Dermis microvascular lymphatic vessel endothelial cell (primary cell): Measurements from ENCODE around the gene LAMB4. TPM values are rescaled to one million over a fixed set of nuclear protein-coding genes. Genes with fewer than 3 reads are reported as not detected.

ENCODE experiments used
- DNase-seq, 2 donors: peaks; one replicate each; pipeline versions ENCODE4 v3.0.0 to v3.0.0-alpha.2; 2010; ENCODE audit warnings: low read depth in 2 of 2
- total RNA-seq: library from RNA; depleted of rRNA; stranded (reverse); fragments of >200 nt; gene quantifications from 2 replicates; pipeline ENCODE4 v1.2.1, GENCODE V29; 2014

Gene LAMB4
- total RNA-seq, 1 donor from 2014 or later: 0.13 TPM

- DNase-seq: no peak
These were observed 51.5 kb downstream of the LAMB4 start for GRCh38 chr7:108078691-108079090.

GRCh38 chr7:108078211-108078673 lies 51.9 kb downstream of the LAMB4 start:
- peak in 1 of 2 donors; percentile 40 for DNase-seq

GRCh38 chr7:108077709-108078108 lies 52.5 kb downstream of the LAMB4 start:
- DNase-seq: peak in 1 of 2 donors; percentile 14

- DNase-seq: no peak
These were observed 54.0 kb downstream of the LAMB4 start for GRCh38 chr7:108076156-108076555.

- DNase-seq: no peak
These were observed 56.7 kb downstream of the LAMB4 start for GRCh38 chr7:108073305-108074070.

GRCh38 chr7:108072739-108073138 lies 57.4 kb downstream of the LAMB4 start:
- no peak for DNase-seq

- no peak for DNase-seq
These were observed 58.0 kb downstream of the LAMB4 start for GRCh38 chr7:108072116-108072515.

GRCh38 chr7:108071551-108071950 lies 58.6 kb downstream of the LAMB4 start:
- DNase-seq: no peak

GRCh38 chr7:108069646-108070045 lies 60.5 kb downstream of the LAMB4 start:
- DNase-seq: no peak

GRCh38 chr7:108067844-108068243 lies 62.3 kb downstream of the LAMB4 start:
- DNase-seq: no peak

- peak in 1 of 2 donors; percentile 57 for DNase-seq
These were observed 63.7 kb downstream of the LAMB4 start for GRCh38 chr7:108066486-108066885.

- no peak for DNase-seq
These were observed 66.6 kb downstream of the LAMB4 start for GRCh38 chr7:108063520-108063933.

- no peak for DNase-seq
These were observed 67.7 kb downstream of the LAMB4 start for GRCh38 chr7:108062250-108063014.

- DNase-seq: no peak
These were observed 70.6 kb downstream of the LAMB4 start for GRCh38 chr7:108059526-108059925.

GRCh38 chr7:108057951-108058481 lies 72.1 kb downstream of the LAMB4 start:
- DNase-seq: no peak

- no peak for DNase-seq
These were observed 74.5 kb downstream of the LAMB4 start for GRCh38 chr7:108055611-108056021.

GRCh38 chr7:108054537-108054936 lies 75.6 kb downstream of the LAMB4 start:
- no peak for DNase-seq

GRCh38 chr7:108053250-108053649 lies 76.9 kb downstream of the LAMB4 start:
- DNase-seq: no peak

- DNase-seq: no peak
These were observed 78.7 kb downstream of the LAMB4 start for GRCh38 chr7:108051454-108051853.

GRCh38 chr7:108049962-108050361 lies 80.2 kb downstream of the LAMB4 start:
- no peak for DNase-seq

- no peak for DNase-seq
These were observed 81.7 kb downstream of the LAMB4 start for GRCh38 chr7:108048422-108048821.

- no peak for DNase-seq
These were observed 83.1 kb downstream of the LAMB4 start for GRCh38 chr7:108046952-108047506.
